ENCODE results near the gene PLEKHM3.
"Not testable (repeated sequence)": the region's sequence is repeated elsewhere in the genome, so short reads cannot be mapped to it uniquely, and the experiment has no call there.

PLEKHM3 gene

GRCh38 chr2:207914716-207915115, 110.6 kb downstream of the PLEKHM3 start:
- no peak for DNase-seq

GRCh38 chr2:207913772-207914358, 111.5 kb downstream of the PLEKHM3 start:
- DNase-seq = no peak

- no peak for DNase-seq
Measured at GRCh38 chr2:207911856-207912255, 113.5 kb downstream of the PLEKHM3 start.

GRCh38 chr2:207911215-207911614, 114.1 kb downstream of the PLEKHM3 start:
- DNase-seq = no peak

- DNase-seq = not testable (repeated sequence)
Measured at GRCh38 chr2:207906495-207906894, 118.8 kb downstream of the PLEKHM3 start.

- DNase-seq = no peak
Measured at GRCh38 chr2:207905546-207905945, 119.8 kb downstream of the PLEKHM3 start.

- DNase-seq = no peak
Measured at GRCh38 chr2:207903236-207903635, 122.1 kb downstream of the PLEKHM3 start.

GRCh38 chr2:207902821-207903220, 122.5 kb downstream of the PLEKHM3 start:
- no peak for DNase-seq

GRCh38 chr2:207901829-207902228, 123.5 kb downstream of the PLEKHM3 start:
- no peak for DNase-seq

GRCh38 chr2:207901401-207901800, 123.9 kb downstream of the PLEKHM3 start:
- no peak for DNase-seq

GRCh38 chr2:207898354-207898695, 127.0 kb downstream of the PLEKHM3 start:
- DNase-seq = no peak

GRCh38 chr2:207897541-207898353, 127.6 kb downstream of the PLEKHM3 start:
- DNase-seq = no peak

GRCh38 chr2:207896525-207897285, 128.6 kb downstream of the PLEKHM3 start:
- DNase-seq = no peak

- DNase-seq = no peak
Measured at GRCh38 chr2:207895274-207895860, 130.0 kb downstream of the PLEKHM3 start.

- no peak for DNase-seq
Measured at GRCh38 chr2:207892716-207893402, 132.5 kb downstream of the PLEKHM3 start.

- no peak for DNase-seq
Measured at GRCh38 chr2:207891086-207891844, 134.1 kb downstream of the PLEKHM3 start.

- no peak for DNase-seq
Measured at GRCh38 chr2:207887500-207887899, 137.8 kb downstream of the PLEKHM3 start.

- no peak for DNase-seq
Measured at GRCh38 chr2:207885010-207885409, 140.3 kb downstream of the PLEKHM3 start.

GRCh38 chr2:207884127-207884526, 141.2 kb downstream of the PLEKHM3 start:
- no peak for DNase-seq

GRCh38 chr2:207883002-207883780, 142.1 kb downstream of the PLEKHM3 start:
- no peak for DNase-seq

GRCh38 chr2:207881902-207882301, 143.4 kb downstream of the PLEKHM3 start:
- DNase-seq = no peak
